Trophoblast cell (in vitro differentiated cells and primary cell): Measurements from ENCODE around the gene TFF2.

Experiments used
- DNase-seq, 2 donors: peaks; one replicate each; pipeline ENCODE4 v3.0.0-alpha.2; 2016
- H2AFZ ChIP-seq: 2 replicates; pipeline ENCODE4 v1.6.1; 2013; ENCODE audit warnings: low read length, moderate library complexity, mild to moderate bottlenecking; ENCODE audit not compliant: insufficient read depth, poor library complexity
- H2AK5ac ChIP-seq: 2 replicates; pipeline ENCODE4 v1.6.1; 2013; ENCODE audit warnings: mild to moderate bottlenecking, low read length
- H2BK120ac ChIP-seq: 2 replicates; pipeline ENCODE4 v1.6.1; 2013; ENCODE audit warnings: low read length, mild to moderate bottlenecking, moderate library complexity; ENCODE audit not compliant: insufficient read depth, poor library complexity
- H2BK12ac ChIP-seq: 2 replicates; pipeline ENCODE4 v1.6.1; 2013; ENCODE audit warnings: mild to moderate bottlenecking, low read length, moderate library complexity
- H2BK5ac ChIP-seq: 2 replicates; pipeline ENCODE4 v1.6.1; 2013; ENCODE audit warnings: low read length, low read depth, moderate library complexity, mild to moderate bottlenecking; ENCODE audit not compliant: poor library complexity
- H3K14ac ChIP-seq: 2 replicates; pipeline ENCODE4 v1.6.1; 2013; ENCODE audit warnings: mild to moderate bottlenecking, low read length
- H3K18ac ChIP-seq: 2 replicates; pipeline ENCODE4 v1.6.1; 2013; ENCODE audit warnings: mild to moderate bottlenecking, low read length
- H3K23ac ChIP-seq: 2 replicates; pipeline ENCODE4 v1.6.1; 2013; ENCODE audit warnings: low read length
- H3K27ac ChIP-seq: 2 replicates; pipeline ENCODE4 v1.5.1; 2013; ENCODE audit warnings: low read depth, mild to moderate bottlenecking, inconsistent platforms, low read length, moderate library complexity
- H3K27me3 ChIP-seq: 2 replicates; pipeline ENCODE4 v1.6.1; 2013; ENCODE audit warnings: inconsistent platforms, mild to moderate bottlenecking, low read length, moderate library complexity; ENCODE audit not compliant: insufficient read depth
- H3K36me3 ChIP-seq, 2 experiments: 1 replicate in 1 of 2; 2 replicates in 1 of 2; pipeline ENCODE4 v1.6.1; 2013; ENCODE audit warnings: low read length in 2 of 2, mild to moderate bottlenecking in 2 of 2, moderate library complexity in 1 of 2; ENCODE audit not compliant: insufficient read depth in 2 of 2, control insufficient read depth in 1 of 2
- H3K4ac ChIP-seq: 2 replicates; pipeline ENCODE4 v1.6.1; 2013; ENCODE audit warnings: low read depth, mild to moderate bottlenecking, low read length, moderate library complexity
- H3K4me1 ChIP-seq, 2 experiments: 1 replicate in 1 of 2; 2 replicates in 1 of 2; pipeline ENCODE4 v1.6.1; 2013; ENCODE audit warnings: low read length in 2 of 2, mild to moderate bottlenecking in 2 of 2, moderate library complexity in 1 of 2; ENCODE audit not compliant: insufficient read depth in 2 of 2, control insufficient read depth in 1 of 2
- H3K4me2 ChIP-seq: 2 replicates; pipeline ENCODE4 v1.6.1; 2013; ENCODE audit warnings: inconsistent platforms, mild to moderate bottlenecking, low read length, moderate library complexity
- H3K4me3 ChIP-seq: 2 replicates; pipeline ENCODE4 v1.5.1; 2013; ENCODE audit warnings: mild to moderate bottlenecking, low read depth, low read length, inconsistent platforms
- H3K79me1 ChIP-seq: one replicate; pipeline ENCODE4 v1.6.1; 2013; ENCODE audit warnings: low read length
- H3K79me2 ChIP-seq: 2 replicates; pipeline ENCODE4 v1.6.1; 2013; ENCODE audit warnings: low read length, mild to moderate bottlenecking; ENCODE audit not compliant: control insufficient read depth, insufficient read depth, poor library complexity
- H3K9ac ChIP-seq: 2 replicates; pipeline ENCODE4 v1.6.1; 2013; ENCODE audit warnings: mild to moderate bottlenecking, low read length
- H3K9me3 ChIP-seq: 2 replicates; pipeline ENCODE4 v1.6.1; 2013; ENCODE audit warnings: low read depth, mild to moderate bottlenecking, control low read depth, inconsistent platforms, low read length; ENCODE audit not compliant: insufficient read depth
- H4K12ac ChIP-seq: 2 replicates; pipeline ENCODE4 v1.6.1; 2013; ENCODE audit warnings: low read depth, mild to moderate bottlenecking, low read length, moderate library complexity
- H4K8ac ChIP-seq: 2 replicates; pipeline ENCODE4 v1.6.1; 2013; ENCODE audit warnings: low read depth, mild to moderate bottlenecking, low read length, moderate library complexity
- H4K91ac ChIP-seq: one replicate; pipeline ENCODE4 v1.6.1; 2013; ENCODE audit warnings: low read depth, mild to moderate bottlenecking, low read length, moderate library complexity
- WGBS: extraction: QIAGEN DNeasy Blood & Tissue Kit; methylation state at CpG from one replicate; pipeline ENCODE4 v1.1.7; 2013; ENCODE audit warnings: missing lambda C conversion rate; ENCODE audit not compliant: insufficient read length, insufficient coverage; ENCODE audit errors: extremely low coverage; 5-methylcytosine and 5-hydroxymethylcytosine counted together

Gene TFF2

GRCh38 chr21:42375966-42376337 lies 25.2 kb upstream of the TFF2 start:
- Histone ChIP-seq H3K4me1 (no peaks in the 10 kb centered on the region), H3K9ac (no peak overlapping the region), H3K4ac (no peak overlapping the region), H4K12ac (no peak overlapping the region), H3K4me3 (no peak overlapping the region), H4K8ac (no peak overlapping the region), H2BK12ac (no peak overlapping the region), H3K79me1 (no peaks in the 10 kb centered on the region), H3K36me3 (no peaks in the 10 kb centered on the region), H2BK120ac (no peak overlapping the region), H2AFZ (no peak overlapping the region), H3K27ac (no peak overlapping the region), H3K23ac (no peak overlapping the region), H2BK5ac (no peak overlapping the region), H3K18ac (no peak overlapping the region), H3K14ac (no peak overlapping the region), H2AK5ac (no peak overlapping the region), H3K79me2 (no peaks in the 10 kb centered on the region), H3K9me3 (peaks cover 2% of the 10 kb centered on the region), H3K4me2 (no peak overlapping the region), H3K27me3 (no peaks in the 10 kb centered on the region), H4K91ac (no peak overlapping the region)
- no CpG with 5 or more reads among the region's 3 CpGs for WGBS
- no peak for DNase-seq

- Histone ChIP-seq H3K23ac (no peak overlapping the region), H2BK5ac (no peak overlapping the region), H2BK12ac (no peak overlapping the region), H4K8ac (no peak overlapping the region), H3K18ac (no peak overlapping the region), H3K4ac (no peak overlapping the region), H3K9ac (no peak overlapping the region), H2BK120ac (no peak overlapping the region), H3K79me2 (no peaks in the 10 kb centered on the region), H3K4me1 (peaks cover 0 to 2% of the 10 kb centered on the region in 2 experiments), H3K27me3 (no peaks in the 10 kb centered on the region), H3K14ac (no peak overlapping the region), H2AFZ (no peak overlapping the region), H4K12ac (no peak overlapping the region), H3K27ac (no peak overlapping the region), H3K36me3 (no peaks in the 10 kb centered on the region), H2AK5ac (no peak overlapping the region), H3K4me2 (no peak overlapping the region), H4K91ac (no peak overlapping the region), H3K9me3 (peaks cover 2% of the 10 kb centered on the region), H3K79me1 (no peaks in the 10 kb centered on the region), H3K4me3 (no peak overlapping the region)
- DNase-seq = no peak
- WGBS = no CpG with 5 or more reads among the region's 11 CpGs
Measured at GRCh38 chr21:42375506-42375905, 24.7 kb upstream of the TFF2 start.

GRCh38 chr21:42374864-42375499 lies 24.2 kb upstream of the TFF2 start:
- Histone ChIP-seq H2AFZ (no peak overlapping the region), H3K79me1 (no peaks in the 10 kb centered on the region), H4K12ac (no peak overlapping the region), H3K4me3 (no peak overlapping the region), H3K14ac (no peak overlapping the region), H4K91ac (no peak overlapping the region), H2AK5ac (no peak overlapping the region), H3K18ac (no peak overlapping the region), H3K4me2 (no peak overlapping the region), H3K4ac (no peak overlapping the region), H3K9me3 (peaks cover 2% of the 10 kb centered on the region), H2BK120ac (no peak overlapping the region), H3K79me2 (no peaks in the 10 kb centered on the region), H3K23ac (no peak overlapping the region), H3K36me3 (no peaks in the 10 kb centered on the region), H3K4me1 (peaks cover 0 to 2% of the 10 kb centered on the region in 2 experiments), H3K27ac (no peak overlapping the region), H2BK12ac (no peak overlapping the region), H3K27me3 (no peaks in the 10 kb centered on the region), H2BK5ac (no peak overlapping the region), H4K8ac (no peak overlapping the region), H3K9ac (no peak overlapping the region)
- no CpG with 5 or more reads among the region's 23 CpGs for WGBS
- DNase-seq = no peak

- Histone ChIP-seq H3K23ac (no peak overlapping the region), H3K9me3 (peaks cover 2% of the 10 kb centered on the region), H3K4me3 (no peak overlapping the region), H3K79me1 (no peaks in the 10 kb centered on the region), H3K4me2 (no peak overlapping the region), H2AK5ac (no peak overlapping the region), H3K36me3 (no peaks in the 10 kb centered on the region), H3K14ac (no peak overlapping the region), H3K4me1 (peaks cover 0 to 2% of the 10 kb centered on the region in 2 experiments), H4K8ac (no peak overlapping the region), H4K12ac (no peak overlapping the region), H2BK5ac (no peak overlapping the region), H2BK12ac (no peak overlapping the region), H2AFZ (no peak overlapping the region), H3K27ac (no peak overlapping the region), H4K91ac (no peak overlapping the region), H3K79me2 (no peaks in the 10 kb centered on the region), H3K4ac (no peak overlapping the region), H2BK120ac (no peak overlapping the region), H3K9ac (no peak overlapping the region), H3K18ac (no peak overlapping the region), H3K27me3 (no peaks in the 10 kb centered on the region)
- no peak for DNase-seq
- WGBS = no CpG with 5 or more reads among the region's 7 CpGs
Measured at GRCh38 chr21:42374457-42374856, 23.7 kb upstream of the TFF2 start.
